HL-60/S4 treated with phorbol 12-myristate 13-acetate at 8.2 ng/mL for 4 days and 3 days (cell line): Measurements from ENCODE around the gene HBG1.

Source experiments
- in situ Hi-C: fragments of 300-500 bp; cut with MboI; formaldehyde crosslinking; loops from 2 replicates; pipeline ENCODE4 v1.15.0; 2022; ENCODE audit warnings: low sequenced_read_pairs

The HBG1 gene

GRCh38 chr11:5247472-5248192, 2.0 kb downstream of the HBG1 start:
- in situ Hi-C loops, result no loop called here

- in situ Hi-C loops, result no loop called here
These were observed 2.7 kb downstream of the HBG1 start for GRCh38 chr11:5246772-5247471.

- in situ Hi-C loops, result no loop called here
These were observed 4.5 kb downstream of the HBG1 start for GRCh38 chr11:5245155-5245554.

GRCh38 chr11:5243816-5244180, 5.9 kb downstream of the HBG1 start:
- in situ Hi-C loops, result no loop called here

- in situ Hi-C loops, result no loop called here
These were observed 6.5 kb downstream of the HBG1 start for GRCh38 chr11:5242933-5243815.

- in situ Hi-C loops, result no loop called here
These were observed 7.4 kb downstream of the HBG1 start for GRCh38 chr11:5242208-5242607.

GRCh38 chr11:5241458-5241857, 8.2 kb downstream of the HBG1 start:
- in situ Hi-C loops, result no loop called here

- in situ Hi-C loops, result no loop called here
These were observed 9.2 kb downstream of the HBG1 start for GRCh38 chr11:5240458-5240857.

- in situ Hi-C loops, result no loop called here
These were observed 9.6 kb downstream of the HBG1 start for GRCh38 chr11:5240056-5240455.

GRCh38 chr11:5239046-5239445, 10.6 kb downstream of the HBG1 start:
- in situ Hi-C loops, result no loop called here

GRCh38 chr11:5238486-5238885, 11.2 kb downstream of the HBG1 start:
- in situ Hi-C loops, result no loop called here

- in situ Hi-C loops, result no loop called here
These were observed 12.2 kb downstream of the HBG1 start for GRCh38 chr11:5237420-5237819.

- in situ Hi-C loops, result no loop called here
These were observed 14.1 kb downstream of the HBG1 start for GRCh38 chr11:5235364-5236095.

GRCh38 chr11:5234381-5234834, 15.2 kb downstream of the HBG1 start, which contains the start of gene HBD:
HBD (minus strand) TSS chr11:5234483; CDS start chr11:5234433, 50 bp downstream.
- in situ Hi-C loops, result no loop called here

- in situ Hi-C loops, result no loop called here
These were observed 16.4 kb downstream of the HBG1 start for GRCh38 chr11:5233307-5233706.

- in situ Hi-C loops, result no loop called here
These were observed 16.8 kb downstream of the HBG1 start for GRCh38 chr11:5232821-5233220.

GRCh38 chr11:5232176-5232575, 17.5 kb downstream of the HBG1 start:
- in situ Hi-C loops, result no loop called here

- in situ Hi-C loops, result no loop called here
These were observed 18.5 kb downstream of the HBG1 start for GRCh38 chr11:5231111-5231510.

GRCh38 chr11:5230266-5230665, 19.4 kb downstream of the HBG1 start:
- in situ Hi-C loops, result no loop called here

- in situ Hi-C loops, result no loop called here
These were observed 19.9 kb downstream of the HBG1 start for GRCh38 chr11:5229796-5230195.

GRCh38 chr11:5229356-5229755, 20.3 kb downstream of the HBG1 start:
- in situ Hi-C loops, result no loop called here
